Measurements from ENCODE around the gene LAMB4. TPM values are rescaled to one million over a fixed set of nuclear protein-coding genes. Genes with fewer than 3 reads are reported as not detected.
A peak's percentile ranks its signal among the peaks of the same experiment; 100 is the strongest.

LAMB4 gene
- total RNA-seq, 1 experiment from 2014 or later: 0.39 TPM

- DNase-seq (ENCODE audit: low read depth): peak; percentile 37
Observed at GRCh38 chr7:108109221-108109908, 20.8 kb downstream of the LAMB4 start.

DNA sequence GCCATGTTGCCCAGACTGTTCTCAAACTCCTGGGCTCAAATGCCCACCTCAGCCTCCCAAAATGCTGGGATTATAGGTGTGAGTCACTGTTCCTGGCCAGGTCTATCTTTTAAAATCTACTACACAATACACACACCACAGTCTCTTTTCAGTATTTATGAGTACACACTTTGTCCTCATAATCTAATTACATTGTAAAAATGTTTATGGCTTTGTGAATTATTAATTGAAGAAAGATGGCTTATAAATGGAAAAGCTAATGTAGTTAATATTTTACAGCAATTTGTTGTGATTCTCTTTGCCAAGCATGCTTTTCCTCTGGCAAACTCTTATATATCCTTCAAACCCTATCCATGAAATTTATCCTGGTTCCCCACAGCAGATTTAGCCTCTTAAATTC is 22.0 kb downstream of the LAMB4 start:
- no peak for DNase-seq (ENCODE audit: low read depth)

- no peak for DNase-seq (ENCODE audit: low read depth)
Observed at GRCh38 chr7:108104324-108104723, 25.8 kb downstream of the LAMB4 start.

DNA sequence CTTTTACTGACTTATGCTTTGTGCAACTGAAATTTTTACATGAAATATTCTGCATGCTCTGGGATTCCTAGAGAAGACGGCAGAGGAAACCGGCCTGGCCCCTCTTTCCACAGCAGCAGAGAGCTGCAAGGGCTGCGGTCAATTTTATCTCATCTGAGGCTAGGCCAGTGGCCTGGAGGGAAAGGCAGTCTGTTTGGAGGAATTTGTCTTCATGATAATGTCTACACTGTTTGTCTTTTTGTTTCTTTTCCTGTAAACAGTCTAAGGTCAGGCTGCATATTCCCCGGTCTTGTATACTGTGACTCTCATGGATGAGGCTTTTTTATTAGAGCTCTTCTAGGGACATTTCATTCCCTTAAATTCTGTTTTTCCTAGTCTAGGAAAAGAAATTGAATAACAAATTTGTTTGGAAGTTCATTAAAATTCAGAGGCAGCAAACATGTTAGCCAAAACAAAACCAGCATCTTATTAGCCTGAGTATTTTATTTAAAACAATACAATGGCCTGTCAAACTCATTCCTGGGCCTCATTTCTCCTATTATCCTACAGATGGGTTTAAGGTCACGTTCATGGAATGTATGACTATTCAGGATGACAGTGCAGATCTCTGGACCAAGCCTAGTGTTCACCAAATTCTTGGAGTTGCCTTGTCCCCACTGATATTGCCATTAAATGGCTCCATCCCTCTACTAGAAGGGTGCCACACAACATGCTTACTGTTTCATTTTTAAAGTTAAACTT is 26.4 kb downstream of the LAMB4 start:
- no peak for DNase-seq (ENCODE audit: low read depth)

DNA sequence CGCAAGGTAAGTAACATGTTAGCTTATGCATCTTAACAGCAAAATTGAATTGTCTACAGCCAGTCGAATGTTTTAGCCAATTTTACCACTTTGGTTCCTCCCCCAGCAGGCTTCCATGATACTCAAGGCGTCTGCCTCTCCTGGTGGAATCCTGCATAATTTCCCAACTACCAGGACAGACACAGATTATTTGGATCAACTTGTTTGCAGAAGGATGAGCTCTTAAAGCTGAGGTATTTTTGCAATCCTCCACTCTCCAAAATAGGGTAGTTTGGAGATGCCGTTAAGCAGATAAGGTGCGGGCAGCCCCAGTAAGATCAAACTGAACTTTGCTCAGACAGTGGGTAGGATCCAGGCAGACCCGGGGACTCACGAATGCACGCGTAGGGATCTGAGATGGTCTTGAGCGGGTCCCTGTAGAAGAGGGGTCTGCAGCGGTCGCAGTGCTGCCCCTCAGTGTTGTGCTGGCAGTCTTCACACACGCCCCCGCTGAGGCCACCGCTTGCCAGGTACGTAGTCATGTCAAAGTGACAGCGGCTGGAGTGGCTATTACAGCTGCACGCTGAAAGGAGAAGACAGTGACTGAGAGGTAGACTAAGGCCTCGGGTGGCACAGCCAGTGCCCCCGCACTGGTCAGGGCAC is 27.4 kb downstream of the LAMB4 start:
- DNase-seq (ENCODE audit: low read depth): no peak

DNA sequence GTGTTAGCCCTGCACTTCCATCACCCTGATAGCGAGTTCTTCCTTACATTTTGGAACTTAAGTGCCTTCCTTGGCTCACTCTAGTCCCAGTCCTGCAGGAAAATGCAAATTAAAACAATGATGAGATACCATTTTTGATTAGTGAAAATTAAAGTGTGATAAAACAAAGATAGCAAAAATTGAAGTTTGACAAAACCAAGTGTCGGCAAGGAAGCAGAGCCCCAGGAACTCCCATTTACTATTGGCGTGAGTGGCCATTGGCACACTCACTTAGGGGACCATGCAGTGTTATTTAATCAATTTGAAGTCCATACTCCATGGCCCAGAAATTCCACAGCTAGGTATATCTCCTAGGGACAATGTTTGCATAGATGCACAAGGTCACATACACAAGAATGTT is 28.4 kb downstream of the LAMB4 start:
- DNase-seq (ENCODE audit: low read depth): no peak

DNA sequence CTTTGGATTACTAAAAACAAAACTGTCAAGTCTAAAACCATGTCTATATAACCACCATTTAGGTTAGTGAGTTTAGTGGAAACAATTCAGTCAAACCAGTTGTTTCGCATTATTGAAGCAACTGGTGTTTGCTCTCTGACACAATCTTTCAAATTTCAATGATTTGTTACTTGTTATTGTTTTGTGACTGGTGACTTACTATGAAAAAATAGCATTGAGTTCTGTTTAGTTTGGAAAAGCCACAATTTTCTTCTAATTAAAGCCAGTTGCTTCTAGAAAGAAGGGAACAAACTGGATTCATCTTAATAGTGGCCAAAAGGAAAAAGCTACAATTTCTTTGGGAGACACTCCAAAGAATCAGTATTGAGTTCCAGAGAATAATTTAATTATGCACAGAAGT is 30.4 kb downstream of the LAMB4 start:
- no peak for DNase-seq (ENCODE audit: low read depth)

DNA sequence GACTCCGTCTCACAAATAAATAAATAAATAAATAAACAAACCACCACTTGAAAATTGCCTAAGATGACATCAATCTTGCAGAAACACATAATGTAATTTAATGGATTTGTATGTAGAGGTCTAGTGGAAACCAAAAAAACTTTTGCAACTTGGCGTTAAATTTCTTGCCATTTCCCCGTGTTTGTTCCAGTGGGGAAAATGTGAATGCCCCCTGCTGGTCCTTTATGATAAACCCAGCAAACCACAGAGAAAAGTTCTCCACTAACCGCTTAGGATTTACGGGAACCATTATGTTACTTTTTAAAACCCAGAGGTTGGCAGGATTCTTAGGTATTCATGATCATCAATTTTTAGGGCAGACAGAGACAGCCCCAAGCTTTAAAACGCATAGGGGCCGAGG is 32.5 kb downstream of the LAMB4 start:
- no peak for DNase-seq (ENCODE audit: low read depth)

- no peak for DNase-seq (ENCODE audit: low read depth)
Observed at GRCh38 chr7:108096996-108097395, 33.2 kb downstream of the LAMB4 start.

DNA sequence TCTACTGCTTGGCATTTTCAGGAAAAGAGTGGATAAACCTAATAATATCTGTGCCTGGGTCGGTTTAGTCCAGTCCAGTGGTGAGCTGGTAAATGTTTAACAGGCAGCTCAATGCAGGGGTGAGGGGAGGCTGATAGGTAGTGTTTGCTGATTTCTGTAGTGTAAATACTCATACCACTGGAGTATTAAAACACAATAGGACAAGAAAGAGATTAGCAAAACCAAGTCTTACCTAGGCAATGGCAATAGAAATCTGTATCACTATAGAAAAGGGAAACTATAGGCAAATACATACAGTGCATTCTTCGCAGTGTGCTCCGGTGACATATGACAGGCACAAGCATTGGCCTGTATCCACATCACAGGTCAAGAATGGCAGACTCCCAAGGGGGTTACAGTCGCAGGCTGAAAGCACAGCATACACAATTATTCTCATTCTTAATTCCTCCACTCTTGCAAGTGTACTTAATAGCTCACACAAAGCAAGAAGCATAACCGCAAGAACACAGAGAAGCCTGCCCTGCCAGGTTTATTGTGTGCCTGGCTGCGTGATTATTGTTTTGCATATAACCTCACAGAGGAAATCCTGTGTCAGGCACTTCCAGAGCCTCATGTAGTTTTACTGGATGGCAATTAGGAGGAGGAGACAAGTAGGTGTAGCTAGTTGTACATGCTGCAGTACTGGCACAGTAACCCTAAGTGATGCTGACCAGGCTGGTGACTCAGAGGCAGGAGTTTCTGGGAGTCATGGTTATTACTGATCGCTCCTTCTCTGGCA is 35.0 kb downstream of the LAMB4 start:
- peak; percentile 93 for DNase-seq (ENCODE audit: low read depth)

DNA sequence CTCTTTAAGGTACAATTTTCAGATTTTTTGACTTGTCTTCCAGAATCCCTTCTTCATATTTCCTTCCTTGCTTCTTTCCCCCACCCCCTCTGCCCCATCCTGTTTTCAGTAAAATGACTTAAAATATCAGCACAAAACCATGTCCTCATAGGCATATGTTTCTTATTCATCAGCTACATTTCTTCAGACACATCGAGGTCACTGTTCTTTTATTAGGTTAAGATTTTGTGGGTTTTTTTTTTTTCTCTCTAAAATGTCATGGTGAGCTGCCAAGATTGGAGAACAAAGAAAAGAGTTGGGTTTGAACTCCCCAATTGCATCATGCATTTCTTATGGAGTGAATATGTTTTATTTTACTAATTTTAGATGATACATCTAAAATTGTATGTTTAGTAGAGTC is 35.8 kb downstream of the LAMB4 start:
- peak; percentile 71 for DNase-seq (ENCODE audit: low read depth)

- peak; percentile 66 for DNase-seq (ENCODE audit: low read depth)
Observed at GRCh38 chr7:108093851-108094331, 36.3 kb downstream of the LAMB4 start.

GRCh38 chr7:108093341-108093740 is 36.8 kb downstream of the LAMB4 start:
- DNase-seq (ENCODE audit: low read depth): no peak

GRCh38 chr7:108091461-108091831 is 38.7 kb downstream of the LAMB4 start:
- DNase-seq (ENCODE audit: low read depth): peak; percentile 82

- no peak for DNase-seq (ENCODE audit: low read depth)
Observed at GRCh38 chr7:108090791-108091460, 39.2 kb downstream of the LAMB4 start.

- DNase-seq (ENCODE audit: low read depth): no peak
Observed at GRCh38 chr7:108089381-108089780, 40.8 kb downstream of the LAMB4 start.

GRCh38 chr7:108088729-108089128 is 41.4 kb downstream of the LAMB4 start:
- peak; percentile 34 for DNase-seq (ENCODE audit: low read depth)

DNA sequence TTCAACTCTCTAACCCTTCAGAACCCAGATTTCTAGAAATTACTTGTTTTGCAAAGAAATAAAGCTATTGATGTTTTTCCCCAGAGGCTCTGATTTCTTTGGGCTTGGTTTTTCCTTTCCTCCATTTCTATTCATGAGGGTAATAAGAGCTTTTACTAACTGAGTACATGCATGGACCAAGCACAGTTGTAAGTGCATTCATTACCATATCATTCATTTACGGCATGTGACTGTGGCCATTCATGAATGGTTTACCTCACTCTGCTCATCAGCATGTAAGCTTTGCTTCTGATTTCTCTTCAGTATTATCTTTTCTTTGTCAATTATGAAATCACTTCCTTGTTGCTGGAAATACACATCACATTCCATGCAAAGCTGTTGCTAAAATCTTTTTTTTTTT is 42.4 kb downstream of the LAMB4 start:
- no peak for DNase-seq (ENCODE audit: low read depth)

DNA sequence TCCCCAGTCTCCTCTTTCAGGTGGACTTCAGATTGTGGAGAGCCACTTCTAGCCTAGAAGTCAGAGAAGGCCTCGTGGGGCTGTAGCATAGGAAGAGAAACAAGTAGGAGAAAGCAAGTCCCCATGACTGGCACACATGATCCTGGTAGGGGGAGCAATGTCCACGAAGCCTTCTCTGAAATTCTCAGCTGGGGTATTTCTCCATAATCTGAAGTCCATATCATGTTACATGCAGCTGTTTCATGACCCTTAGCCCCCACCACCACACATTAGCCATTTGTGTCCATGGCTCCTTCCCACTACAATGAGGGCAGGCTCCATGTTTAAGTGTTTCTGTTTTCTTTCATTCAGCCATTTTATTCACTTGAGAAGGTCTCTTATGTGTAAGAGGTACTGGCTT is 43.2 kb downstream of the LAMB4 start:
- DNase-seq (ENCODE audit: low read depth): no peak

GRCh38 chr7:108086546-108086945 is 43.6 kb downstream of the LAMB4 start:
- peak; percentile 91 for DNase-seq (ENCODE audit: low read depth)

DNA sequence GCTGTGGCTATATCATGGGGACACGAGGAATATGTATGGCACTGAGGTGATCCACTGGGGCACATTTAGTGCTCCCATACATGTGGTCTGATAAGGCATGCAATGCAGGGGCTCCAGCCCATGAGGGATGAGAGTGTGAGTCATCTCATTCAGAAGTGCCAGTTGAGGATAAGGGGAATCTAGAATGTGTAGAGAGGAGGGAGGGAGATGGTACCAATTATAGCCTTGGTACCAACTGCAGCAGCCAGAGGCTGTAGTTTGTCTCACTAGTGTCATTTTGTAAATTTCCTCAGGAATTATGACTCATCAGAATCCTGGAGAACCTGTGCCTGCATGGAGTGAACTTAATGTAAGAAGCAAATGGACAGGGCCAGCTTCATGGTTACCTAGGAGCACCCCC is 46.2 kb downstream of the LAMB4 start:
- peak; percentile 83 for DNase-seq (ENCODE audit: low read depth)

Data from M059J (cell line).